OCI-LY3 (cell line): ENCODE measurements around the gene STIM2.
A peak's percentile ranks its signal among the peaks of the same experiment; 100 is the strongest.

Source experiments
- H2AFZ ChIP-seq: fragments of 200-600, 300-600 bp; shearing (Covaris generic); 2 replicates; pipeline ENCODE4 v1.6.0; 2014; ENCODE audit warnings: antibody characterized with exemption, low read depth, low read length
- H3K27ac ChIP-seq: fragments of 200-600, 300-600 bp; sonication (generic); 2 replicates; pipeline ENCODE4 v1.5.1; 2014; ENCODE audit warnings: mild to moderate bottlenecking, low read length, moderate library complexity, mixed read lengths
- H3K27me3 ChIP-seq: fragments of 200-600, 300-600 bp; sonication (generic); 2 replicates; pipeline ENCODE4 v1.6.1; 2014; ENCODE audit warnings: low read depth, low read length, mixed read lengths
- H3K36me3 ChIP-seq: fragments of 200-600, 300-600 bp; sonication (generic); replicated peaks from 2 replicates; pipeline ENCODE3; 2014; ENCODE audit warnings: low read depth, low read length, mixed read lengths
- H3K4me1 ChIP-seq: fragments of 300-600, 200-600 bp; sonication (generic); 2 replicates; pipeline ENCODE4 v1.6.1; 2014; ENCODE audit warnings: low read length, mixed read lengths
- H3K4me2 ChIP-seq: fragments of 200-600, 300-600 bp; sonication (generic); 2 replicates; pipeline ENCODE4 v1.6.1; 2014; ENCODE audit warnings: low read length, mixed read lengths
- H3K4me3 ChIP-seq: fragments of 300-600, 200-600 bp; sonication (generic); 2 replicates; pipeline ENCODE4 v1.5.1; 2014; ENCODE audit warnings: antibody characterized with exemption, mild to moderate bottlenecking, low read length, moderate library complexity
- H3K79me2 ChIP-seq: fragments of 300-600, 200-600 bp; shearing (Covaris generic); 2 replicates; pipeline ENCODE4 v1.6.1; 2014; ENCODE audit warnings: mild to moderate bottlenecking, low read length, mixed read lengths
- H3K9ac ChIP-seq: fragments of 300-600, 200-600 bp; shearing (Covaris generic); 2 replicates; pipeline ENCODE4 v1.6.0; 2014; ENCODE audit warnings: mild to moderate bottlenecking, low read length, moderate library complexity
- H3K9me3 ChIP-seq: fragments of 200-600, 300-600 bp; shearing (Covaris generic); 2 replicates; pipeline ENCODE4 v1.6.1; 2014; ENCODE audit warnings: low read length, mixed read lengths; ENCODE audit not compliant: insufficient read depth
- H4K20me1 ChIP-seq: fragments of 200-600, 300-600 bp; sonication (generic); 2 replicates; pipeline ENCODE4 v1.6.1; 2016; ENCODE audit warnings: low read length, mixed read lengths; ENCODE audit not compliant: insufficient read depth
- CTCF ChIP-seq: fragments of 200-600, 300-600 bp; sonication (generic); IDR thresholded peaks from 2 replicates; pipeline ENCODE4 v1.5.1; 2014; ENCODE audit warnings: antibody characterized with exemption, low read length, low read depth
- EZH2phosphoT487 ChIP-seq: fragments of 200-600 bp; shearing (Covaris generic); IDR thresholded peaks from 2 replicates; pipeline ENCODE4 v1.6.1; 2018; ENCODE audit warnings: antibody characterized with exemption, mixed run types, low read depth

STIM2 gene

DNA sequence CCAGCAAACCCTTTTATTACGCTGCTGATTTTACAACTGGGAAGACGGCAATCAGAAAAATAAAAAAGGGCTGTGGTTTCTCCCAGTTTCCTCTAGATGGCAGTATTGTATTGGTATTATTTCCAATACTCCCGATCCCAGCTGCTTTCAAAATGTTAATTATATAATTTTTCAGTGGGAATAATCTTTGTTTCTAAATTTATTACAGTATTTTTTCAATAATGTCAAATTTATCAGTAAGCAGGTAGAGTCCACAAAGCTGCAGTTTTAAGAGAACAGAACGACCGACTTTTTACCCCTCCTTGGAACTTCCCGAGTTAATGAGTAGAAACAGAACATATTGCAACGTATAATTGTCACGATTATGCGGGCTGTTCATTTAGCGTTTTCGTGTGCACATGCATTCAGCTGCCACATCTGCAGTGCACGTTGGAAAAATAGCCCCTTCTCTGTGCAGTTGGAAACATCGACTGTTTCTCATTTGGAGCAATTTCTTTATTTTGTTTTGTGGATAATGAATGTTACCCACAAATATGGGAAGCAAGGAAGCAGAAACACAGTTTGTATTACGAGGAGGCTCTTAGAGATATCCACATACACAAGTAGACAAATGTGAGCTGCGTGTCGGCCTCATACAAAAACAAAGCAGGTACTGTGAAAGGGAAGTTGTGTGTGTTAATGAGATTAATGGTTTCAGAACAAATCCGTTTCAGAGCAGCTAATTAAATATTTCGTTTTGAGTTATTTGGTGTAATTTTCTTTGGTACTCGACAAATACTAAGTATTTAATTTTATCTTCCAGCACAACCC, 188.0 kb downstream of the STIM2 start:
- H3K9me3 ChIP-seq: peaks cover 6% of the 10 kb centered on the region; the same call in 1 of the 2 replicates
- no peaks in the 10 kb centered on the region for H3K36me3 ChIP-seq
- peak overlapping the region; percentile 40 for H3K9ac ChIP-seq
- TF ChIP-seq EZH2phosphoT487 (no peak), CTCF (peak; percentile 80)
- no peaks in the 10 kb centered on the region for H4K20me1 ChIP-seq
- peaks cover 9% of the 10 kb centered on the region for H3K4me1 ChIP-seq
- peak overlapping the region; percentile 79 for H3K4me3 ChIP-seq
- 0 out of 2 replicates have a peak overlapping the region, but pooled peaks have one; percentile 18 for H2AFZ ChIP-seq
- peaks cover 33% of the 10 kb centered on the region for H3K27me3 ChIP-seq
- H3K4me2 ChIP-seq: peak overlapping the region; percentile 99
- H3K79me2 ChIP-seq: no peaks in the 10 kb centered on the region
- no peak overlapping the region for H3K27ac ChIP-seq

- Histone ChIP-seq H3K4me2 (peak overlapping the region; percentile 99), H3K9ac (peak overlapping the region; percentile 40; the same call in 1 of the 2 replicates), H3K4me1 (peaks cover 9% of the 10 kb centered on the region), H3K4me3 (peak overlapping the region; percentile 79), H3K27me3 (peaks cover 33% of the 10 kb centered on the region), H3K36me3 (no peaks in the 10 kb centered on the region), H3K79me2 (no peaks in the 10 kb centered on the region), H3K27ac (no peak overlapping the region), H3K9me3 (peaks cover 1% of the 10 kb centered on the region; the same call in 1 of the 2 replicates), H2AFZ (no peak overlapping the region), H4K20me1 (no peaks in the 10 kb centered on the region)
- TF ChIP-seq CTCF (no peak), EZH2phosphoT487 (no peak)
Measured at GRCh38 chr4:27049239-27049829, 188.7 kb downstream of the STIM2 start.

DNA sequence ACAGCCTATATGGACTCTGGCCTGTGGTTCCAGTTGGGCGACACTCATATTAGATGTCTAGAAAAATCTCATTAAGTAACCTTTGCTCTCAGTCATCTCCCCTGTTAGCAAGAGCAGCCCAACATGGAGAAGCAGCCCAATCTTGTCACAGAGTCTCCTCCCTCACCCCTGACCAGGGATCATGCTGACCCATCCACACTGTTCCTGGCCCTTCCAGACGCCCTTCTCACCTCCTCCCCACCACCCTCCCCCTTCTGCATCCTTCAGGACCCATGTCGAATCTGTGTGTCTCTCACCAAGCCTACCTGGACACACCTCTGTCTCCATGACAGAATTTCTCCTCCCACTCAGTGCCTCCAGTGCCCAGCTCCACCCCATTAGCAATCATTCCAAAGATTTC, 190.1 kb downstream of the STIM2 start:
- H3K4me3 ChIP-seq: no peak overlapping the region
- no peaks in the 10 kb centered on the region for H3K79me2 ChIP-seq
- no peak overlapping the region for H2AFZ ChIP-seq
- H3K4me2 ChIP-seq: no peak overlapping the region
- H3K9me3 ChIP-seq: no peaks in the 10 kb centered on the region
- no peaks in the 10 kb centered on the region for H4K20me1 ChIP-seq
- TF ChIP-seq EZH2phosphoT487: no peak
- TF ChIP-seq CTCF: no peak
- peaks cover 34% of the 10 kb centered on the region for H3K27me3 ChIP-seq
- no peak overlapping the region for H3K9ac ChIP-seq
- no peaks in the 10 kb centered on the region for H3K36me3 ChIP-seq
- peaks cover 9% of the 10 kb centered on the region for H3K4me1 ChIP-seq
- no peak overlapping the region for H3K27ac ChIP-seq

- H4K20me1 ChIP-seq: no peaks in the 10 kb centered on the region
- no peak overlapping the region for H3K9ac ChIP-seq
- H2AFZ ChIP-seq: no peak overlapping the region
- peaks cover 4% of the 10 kb centered on the region for H3K4me1 ChIP-seq
- no peaks in the 10 kb centered on the region for H3K79me2 ChIP-seq
- H3K27ac ChIP-seq: no peak overlapping the region
- TF ChIP-seq CTCF: no peak
- no peak for TF ChIP-seq EZH2phosphoT487
- no peaks in the 10 kb centered on the region for H3K9me3 ChIP-seq
- H3K36me3 ChIP-seq: no peaks in the 10 kb centered on the region
- H3K27me3 ChIP-seq: peaks cover 24% of the 10 kb centered on the region
- no peak overlapping the region for H3K4me3 ChIP-seq
- H3K4me2 ChIP-seq: no peak overlapping the region
Measured at GRCh38 chr4:27055221-27055760, 194.7 kb downstream of the STIM2 start.
